ENCODE data around the gene MRPL4.

GRCh38 chr19:10270616-10271394, 18.8 kb downstream of the MRPL4 start, which contains the start of gene ICAM1:
- TF ChIP-seq CTCF (IDR thresholded peaks at IDR 0.05 in 2 of 3, conservative IDR thresholded peaks at IDR 0.05 in 1 of 3; ENCODE audit: borderline replicate concordance in 1 of 3, insufficient read depth in 1 of 3, low read depth in 2 of 3, low read length in 2 of 3) (no peak), ZNF274 (IDR thresholded peaks at IDR 0.05; ENCODE audit: low read depth, low read length) (no peak), POLR2A (IDR thresholded peaks at IDR 0.05; ENCODE audit: borderline replicate concordance, extremely low read depth, insufficient read depth, insufficient read length) (no peak), MAX (IDR thresholded peaks at IDR 0.05) (peak; percentile 89), POLR2AphosphoS5 (IDR thresholded peaks at IDR 0.05; ENCODE audit: low read depth, low read length) (peak; percentile 56)
